Motor neuron (in vitro differentiated cells): ENCODE measurements around the gene HIGD1A. TPM values are rescaled to one million over a fixed set of nuclear protein-coding genes. Genes with fewer than 3 reads are reported as not detected.

ENCODE experiments used
- ATAC-seq, 8 experiments: fragments of 200-7000 bp; cut with Tn5 transposase; replicated peaks in 6 of 8; 2 replicates each; pipeline ENCODE4 v1.8.0; 2021; ENCODE audit warnings: mild to moderate bottlenecking in 8 of 8, moderate library complexity in 8 of 8
- H3K27ac ChIP-seq, 2 donors: fragments of 250-450 bp; sonication (Bioruptor Pico); 2 replicates each; pipeline ENCODE4 v1.9.0; 2021; ENCODE audit warnings: antibody characterized with exemption in 2 of 2, mild to moderate bottlenecking in 2 of 2, moderate library complexity in 1 of 2
- H3K4me1 ChIP-seq, 2 donors: fragments of 250-450 bp; sonication (Bioruptor Pico); replicated peaks in 1 of 2; 2 replicates each; pipeline ENCODE4 v1.6.1; 2021; ENCODE audit warnings: antibody characterized with exemption in 2 of 2, mild to moderate bottlenecking in 2 of 2, moderate library complexity in 1 of 2
- H3K4me3 ChIP-seq, 5 donors: fragments of 250-450 bp; sonication (Bioruptor Pico); 2 replicates each; pipeline ENCODE4 v1.9.0; 2021; ENCODE audit warnings: antibody characterized with exemption in 5 of 5, mild to moderate bottlenecking in 5 of 5, moderate library complexity in 4 of 5
- WGBS, 10 experiments: fragments of 450-650 bp; shearing (Covaris generic); methylation state at CpG; one replicate each; pipeline ENCODE4 v1.0.0; 2022; 5-methylcytosine and 5-hydroxymethylcytosine counted together
- in situ Hi-C, 9 experiments: fragments of 400-800 bp; cut with MboI; loops; one replicate each; pipeline ENCODE4 v1.15.0; 2021; ENCODE audit warnings: low sequenced_read_pairs in 9 of 9, low pct_unique_long_range_greater_than_20kb in 2 of 9; ENCODE audit not compliant: unreplicated experiment in 9 of 9
- total RNA-seq, 8 experiments: library from RNA; unstranded; fragments of 300-600 nt; gene quantifications; 2 replicates each; pipeline versions ENCODE4 v1.2.3 to v1.2.4, GENCODE V29; 2022

Gene HIGD1A
- total RNA-seq, 8 experiments from 2014 or later = 126 to 236 (median 151) TPM

- peaks cover 21 to 39% of the 10 kb centered on the region in 2 donors for H3K4me1 ChIP-seq
- peak overlapping the region; percentile 75 to 100 (median 81) for H3K4me3 ChIP-seq
- peak in 3 of 8 experiments; percentile 33 to 39 (median 33) for ATAC-seq
- 0 to 20% (median 0%) methylated on average over 1 to 19 of the region's 33 CpGs; no CpG with 5 or more reads in 2 of the 10 experiments for WGBS, 10 experiments
- H3K27ac ChIP-seq = peak overlapping the region; percentile 71 to 75
- in situ Hi-C loops = no loop called here
Measured at GRCh38 chr3:42803414-42804105, 730 bp downstream of the HIGD1A start.

GRCh38 chr3:42802876-42803413 lies 1.3 kb downstream of the HIGD1A start:
- Histone ChIP-seq H3K27ac (peak overlapping the region; percentile 71 to 75), H3K4me1 (peaks cover 21 to 38% of the 10 kb centered on the region in 2 donors), H3K4me3 (peak overlapping the region; percentile 75 to 100 (median 81))
- 6 to 67% (median 14%) methylated on average over 4 to 11 of the region's 11 CpGs for WGBS, 10 experiments
- in situ Hi-C loops = no loop called here
- no peak for ATAC-seq

DNA sequence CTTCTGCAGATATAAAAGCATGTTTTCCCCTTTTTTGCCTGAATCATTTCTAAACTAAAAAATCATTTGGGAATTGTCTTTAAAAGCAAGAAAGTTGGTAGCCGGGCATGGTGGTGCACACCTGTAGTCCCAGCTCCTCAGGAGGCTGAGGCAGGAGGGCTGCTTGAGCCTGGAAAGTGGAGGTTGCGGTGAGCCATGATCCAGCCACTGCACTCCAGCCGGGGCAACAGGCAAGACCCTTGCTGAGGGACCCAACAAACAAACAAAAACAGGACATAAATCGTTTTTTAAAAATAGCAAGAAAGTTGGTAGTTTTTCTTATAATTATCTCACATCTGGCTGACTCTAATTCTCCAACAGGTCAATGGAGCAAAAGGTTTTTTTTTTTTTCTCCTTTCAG lies 2.5 kb downstream of the HIGD1A start:
- no peak for ATAC-seq
- Histone ChIP-seq H3K4me1 (peaks cover 21 to 29% of the 10 kb centered on the region in 2 donors), H3K4me3 (no peak overlapping the region), H3K27ac (no peak overlapping the region)
- in situ Hi-C loops = no loop called here
- 66 to 100% (median 84%) methylated on average over 1 to 4 of the region's 4 CpGs; no CpG with 5 or more reads in 3 of the 10 experiments for WGBS, 10 experiments

- in situ Hi-C loops = no loop called here
- Histone ChIP-seq H3K4me3 (no peak overlapping the region), H3K4me1 (peaks cover 21 to 29% of the 10 kb centered on the region in 2 donors), H3K27ac (no peak overlapping the region)
- WGBS, 10 experiments = 78 to 100% (median 95%) methylated on average over 1 to 3 of the region's 3 CpGs; no CpG with 5 or more reads in 2 of the 10 experiments
- no peak for ATAC-seq
Measured at GRCh38 chr3:42801048-42801620, 3.2 kb downstream of the HIGD1A start.

DNA sequence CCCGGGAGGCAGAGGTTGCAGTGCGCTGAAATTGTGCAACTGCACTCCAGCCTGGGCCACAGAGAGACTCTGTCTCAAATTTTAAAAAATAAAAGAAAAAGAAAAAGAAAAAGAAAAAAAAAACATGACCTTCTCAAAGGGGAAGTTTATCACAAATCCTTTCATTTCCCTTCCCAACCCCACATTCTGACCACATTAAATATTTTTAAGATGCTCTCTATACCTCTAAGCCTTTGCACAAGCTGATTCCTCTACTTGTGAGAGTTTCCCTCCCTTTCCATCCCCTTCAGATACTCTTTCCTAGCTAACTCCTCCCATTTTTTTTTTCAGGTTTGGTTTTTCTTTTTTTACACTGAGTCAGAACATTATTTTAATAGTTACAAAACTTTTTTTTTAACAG lies 4.0 kb downstream of the HIGD1A start:
- WGBS, 10 experiments = 90 to 100% (median 100%) methylated on average over 1 to 2 of the region's 2 CpGs; no CpG with 5 or more reads in 3 of the 10 experiments
- H3K4me1 ChIP-seq = peaks cover 15 to 25% of the 10 kb centered on the region in 2 donors
- in situ Hi-C loops = no loop called here
- H3K27ac ChIP-seq = no peak overlapping the region
- ATAC-seq = no peak
- H3K4me3 ChIP-seq = no peak overlapping the region

DNA sequence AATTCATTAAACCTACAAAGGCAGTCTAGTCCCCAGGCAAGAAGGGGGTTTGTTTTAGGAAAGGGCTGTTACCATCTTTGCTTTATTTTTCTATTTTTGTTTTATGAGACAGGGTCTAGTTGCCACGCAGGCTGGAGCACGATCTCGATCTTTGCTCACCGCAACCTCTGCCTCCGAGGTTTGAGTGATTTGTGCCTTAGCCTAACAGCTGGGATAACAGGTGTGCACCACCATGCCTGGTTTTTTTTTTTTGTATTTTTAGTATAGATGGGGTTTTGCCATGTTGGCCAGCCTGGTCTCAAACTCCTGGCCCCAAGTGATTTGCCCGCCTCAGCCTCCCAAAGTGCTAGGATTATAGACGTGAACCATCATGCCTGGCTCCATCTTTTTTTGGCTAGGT lies 4.9 kb downstream of the HIGD1A start:
- no peak for ATAC-seq
- 67 to 100% (median 80%) methylated on average over 1 to 6 of the region's 7 CpGs; no CpG with 5 or more reads in 3 of the 10 experiments for WGBS, 10 experiments
- Histone ChIP-seq H3K27ac (no peak overlapping the region), H3K4me1 (peaks cover 13 to 22% of the 10 kb centered on the region in 2 donors), H3K4me3 (no peak overlapping the region)
- in situ Hi-C loops = no loop called here

DNA sequence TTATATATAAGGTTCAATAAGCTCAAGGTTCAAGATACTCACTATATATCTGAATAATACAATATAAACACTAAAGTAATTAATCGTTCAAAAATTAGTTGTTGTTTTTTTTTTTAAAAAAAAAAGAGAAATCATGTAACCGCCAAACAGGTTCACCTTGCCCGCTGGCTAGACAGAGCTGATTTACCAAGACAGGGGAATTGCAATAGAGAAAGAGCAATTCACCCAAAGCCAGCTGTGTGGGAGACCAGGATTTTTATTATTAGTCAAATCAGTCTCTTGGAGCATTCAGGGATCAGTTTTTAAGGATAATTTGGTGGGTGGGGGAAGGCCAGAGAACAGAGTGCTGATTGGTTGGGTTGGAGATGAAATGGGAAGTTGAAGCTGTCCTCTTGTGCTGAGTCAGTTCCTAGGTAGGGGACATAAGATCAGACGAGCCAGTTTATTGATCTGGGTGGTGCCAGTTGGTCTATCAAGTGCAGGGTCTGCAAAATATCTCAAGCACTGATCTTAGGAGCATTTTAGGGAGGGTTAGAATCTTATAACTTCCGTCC lies 7.9 kb downstream of the HIGD1A start:
- peaks cover 0 to 8% of the 10 kb centered on the region in 2 donors for H3K4me1 ChIP-seq
- no peak for ATAC-seq
- H3K4me3 ChIP-seq = no peak overlapping the region
- in situ Hi-C loops = no loop called here
- H3K27ac ChIP-seq = no peak overlapping the region
- 80 to 100% (median 89%) methylated on average over 1 to 4 of the region's 5 CpGs for WGBS, 10 experiments

GRCh38 chr3:42795621-42796181 lies 8.6 kb downstream of the HIGD1A start:
- peaks cover 0 to 1% of the 10 kb centered on the region in 2 donors for H3K4me1 ChIP-seq
- no peak for ATAC-seq
- no peak overlapping the region for H3K4me3 ChIP-seq
- in situ Hi-C loops = no loop called here
- WGBS, 10 experiments = 88 to 100% (median 96%) methylated on average over 1 to 2 of the region's 2 CpGs; no CpG with 5 or more reads in 1 of the 10 experiments
- H3K27ac ChIP-seq = no peak overlapping the region

- ATAC-seq = no peak
- no peak overlapping the region for H3K27ac ChIP-seq
- H3K4me1 ChIP-seq = no peaks in the 10 kb centered on the region
- WGBS, 10 experiments = 27 to 100% (median 91%) methylated on average over 1 to 5 of the region's 6 CpGs
- H3K4me3 ChIP-seq = no peak overlapping the region
- in situ Hi-C loops = no loop called here
Measured at GRCh38 chr3:42790714-42791229, 13.5 kb downstream of the HIGD1A start.

GRCh38 chr3:42786631-42787030 lies 17.7 kb downstream of the HIGD1A start:
- H3K27ac ChIP-seq = no peak overlapping the region
- no peaks in the 10 kb centered on the region for H3K4me1 ChIP-seq
- in situ Hi-C loops = no loop called here
- no peak for ATAC-seq
- WGBS, 10 experiments = 94 to 100% (median 100%) methylated on average over 1 to 2 of the region's 2 CpGs; no CpG with 5 or more reads in 4 of the 10 experiments
- H3K4me3 ChIP-seq = no peak overlapping the region

GRCh38 chr3:42786212-42786611 lies 18.1 kb downstream of the HIGD1A start:
- no peak overlapping the region for H3K27ac ChIP-seq
- no peak overlapping the region for H3K4me3 ChIP-seq
- WGBS, 10 experiments = 80 to 100% (median 100%) methylated on average over 1 of the region's 1 CpG; no CpG with 5 or more reads in 1 of the 10 experiments
- no peaks in the 10 kb centered on the region for H3K4me1 ChIP-seq
- in situ Hi-C loops = no loop called here
- no peak for ATAC-seq

DNA sequence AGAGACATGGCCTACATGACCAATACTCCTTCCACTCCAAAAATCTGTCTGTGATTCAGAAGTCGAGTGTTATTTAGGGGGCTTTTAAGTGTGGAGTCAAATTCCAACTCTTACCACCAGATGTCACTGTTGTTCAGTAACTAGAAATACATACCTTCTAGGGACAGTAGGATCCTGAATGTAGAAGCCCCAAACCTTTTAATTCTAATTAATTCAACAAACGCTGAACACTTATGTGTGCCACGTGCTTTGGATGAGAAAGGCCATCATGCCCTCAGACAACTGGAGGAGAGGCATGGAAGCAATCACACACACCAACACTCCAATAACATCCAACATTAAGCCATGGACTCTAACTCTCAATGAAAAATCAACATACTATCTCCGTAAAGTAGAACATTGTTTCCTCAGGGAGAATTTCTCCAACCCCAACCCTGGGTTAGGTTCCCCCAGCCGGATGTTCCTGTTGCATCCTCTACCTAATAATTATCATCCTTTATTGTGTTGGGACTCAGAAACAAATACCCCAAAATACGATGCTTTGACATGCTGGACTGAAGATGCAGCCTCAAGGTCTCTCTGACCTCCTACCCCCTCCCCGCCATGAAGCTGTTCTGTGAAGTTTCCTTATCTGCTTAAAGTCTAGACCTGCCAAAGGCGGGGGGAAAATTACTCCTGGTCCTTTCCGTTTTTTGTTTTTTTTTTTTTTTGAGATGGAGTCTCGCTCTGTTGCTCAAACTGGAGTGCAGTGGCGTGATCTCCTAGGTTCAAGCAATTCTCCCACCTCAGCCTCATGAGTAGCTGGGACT lies 23.2 kb downstream of the HIGD1A start:
- WGBS, 10 experiments = 0 to 94% (median 65%) methylated on average over 2 to 8 of the region's 11 CpGs; no CpG with 5 or more reads in 1 of the 10 experiments
- in situ Hi-C loops = no loop called here
- peak; percentile 67 to 90 (median 85) for ATAC-seq

More for the DNA sequence above, 23.2 kb downstream of the HIGD1A start:
- no peaks in the 10 kb centered on the region for H3K4me1 ChIP-seq
- no peak overlapping the region for H3K4me3 ChIP-seq
- H3K27ac ChIP-seq = no peak overlapping the region
